Measurements from ENCODE around the gene SH3BP4. TPM values are rescaled to one million over a fixed set of nuclear protein-coding genes. Genes with fewer than 3 reads are reported as not detected.

The SH3BP4 gene
- total RNA-seq, 1 donor from 2014 or later: 1.1 TPM

GRCh38 chr2:234931371-234931770 is 20.4 kb upstream of the SH3BP4 start:
- no peaks in the 10 kb centered on the region for H3K27me3 Mint-ChIP-seq
- H3K36me3 Mint-ChIP-seq (ENCODE audit: low read depth): no peaks in the 10 kb centered on the region
- CTCF ChIA-PET: no interaction called here
- TF ChIP-seq, protein P1, sequence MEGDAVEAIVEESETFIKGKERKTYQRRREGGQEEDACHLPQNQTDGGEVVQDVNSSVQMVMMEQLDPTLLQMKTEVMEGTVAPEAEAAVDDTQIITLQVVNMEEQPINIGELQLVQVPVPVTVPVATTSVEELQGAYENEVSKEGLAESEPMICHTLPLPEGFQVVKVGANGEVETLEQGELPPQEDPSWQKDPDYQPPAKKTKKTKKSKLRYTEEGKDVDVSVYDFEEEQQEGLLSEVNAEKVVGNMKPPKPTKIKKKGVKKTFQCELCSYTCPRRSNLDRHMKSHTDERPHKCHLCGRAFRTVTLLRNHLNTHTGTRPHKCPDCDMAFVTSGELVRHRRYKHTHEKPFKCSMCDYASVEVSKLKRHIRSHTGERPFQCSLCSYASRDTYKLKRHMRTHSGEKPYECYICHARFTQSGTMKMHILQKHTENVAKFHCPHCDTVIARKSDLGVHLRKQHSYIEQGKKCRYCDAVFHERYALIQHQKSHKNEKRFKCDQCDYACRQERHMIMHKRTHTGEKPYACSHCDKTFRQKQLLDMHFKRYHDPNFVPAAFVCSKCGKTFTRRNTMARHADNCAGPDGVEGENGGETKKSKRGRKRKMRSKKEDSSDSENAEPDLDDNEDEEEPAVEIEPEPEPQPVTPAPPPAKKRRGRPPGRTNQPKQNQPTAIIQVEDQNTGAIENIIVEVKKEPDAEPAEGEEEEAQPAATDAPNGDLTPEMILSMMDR (IDR thresholded peaks at IDR 0.05): no peak
- POLR2A ChIA-PET: no interaction called here
- ATAC-seq (ENCODE audit: low read depth) (no peak), DNase-seq (no peak)
- H3K4me3 Mint-ChIP-seq: no peak overlapping the region
- intact Hi-C loops (cut with micrococcal nuclease): no loop called here
- no peaks in the 10 kb centered on the region for H3K9me3 Mint-ChIP-seq
- H3K4me1 Mint-ChIP-seq: no peaks in the 10 kb centered on the region
- H3K27ac Mint-ChIP-seq: no peak overlapping the region

DNA sequence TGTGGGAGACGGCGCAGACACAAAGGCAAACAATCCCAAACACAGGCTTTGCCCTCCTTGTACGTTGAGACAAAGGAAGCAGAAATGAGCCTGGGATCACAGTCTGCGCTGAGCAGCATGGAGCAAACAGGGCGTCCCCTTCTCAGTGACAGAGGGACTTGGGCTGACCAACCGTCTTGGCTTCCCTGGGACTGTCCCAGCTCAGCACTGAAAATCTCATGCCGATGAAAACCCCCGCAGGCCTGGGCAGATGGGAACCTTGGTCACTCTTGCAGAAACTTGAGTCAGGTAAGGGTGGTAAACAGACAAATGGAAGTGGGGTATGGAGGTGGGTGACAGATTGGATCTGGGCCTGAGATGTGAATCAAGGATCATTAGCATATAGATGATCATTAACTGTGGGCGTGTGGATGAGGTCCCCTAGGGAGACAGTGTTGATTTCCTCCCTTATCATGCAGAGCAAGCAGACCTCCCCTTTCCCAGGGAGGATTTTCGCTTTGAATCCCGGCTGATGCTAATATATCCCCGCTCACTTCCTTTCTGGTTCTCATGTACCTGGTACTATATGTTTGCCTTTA is 19.1 kb upstream of the SH3BP4 start:
- no peak overlapping the region for H3K4me3 Mint-ChIP-seq
- H3K36me3 Mint-ChIP-seq (ENCODE audit: low read depth): no peaks in the 10 kb centered on the region
- H3K27me3 Mint-ChIP-seq: no peaks in the 10 kb centered on the region
- ChIA-PET CTCF (no interaction called here), POLR2A (interaction anchor here (0.7 kb wide), 1 partner anchor 423 kb away, joined by 7 read pairs; no protein-coding TSS in a partner anchor)
- TF ChIP-seq, protein P1 (IDR thresholded peaks at IDR 0.05): no peak
- intact Hi-C loops (cut with micrococcal nuclease): no loop called here
- ATAC-seq (ENCODE audit: low read depth): no peak
- H3K27ac Mint-ChIP-seq: no peak overlapping the region
- H3K9me3 Mint-ChIP-seq: no peaks in the 10 kb centered on the region
- H3K4me1 Mint-ChIP-seq: no peaks in the 10 kb centered on the region
- no peak for DNase-seq

DNA sequence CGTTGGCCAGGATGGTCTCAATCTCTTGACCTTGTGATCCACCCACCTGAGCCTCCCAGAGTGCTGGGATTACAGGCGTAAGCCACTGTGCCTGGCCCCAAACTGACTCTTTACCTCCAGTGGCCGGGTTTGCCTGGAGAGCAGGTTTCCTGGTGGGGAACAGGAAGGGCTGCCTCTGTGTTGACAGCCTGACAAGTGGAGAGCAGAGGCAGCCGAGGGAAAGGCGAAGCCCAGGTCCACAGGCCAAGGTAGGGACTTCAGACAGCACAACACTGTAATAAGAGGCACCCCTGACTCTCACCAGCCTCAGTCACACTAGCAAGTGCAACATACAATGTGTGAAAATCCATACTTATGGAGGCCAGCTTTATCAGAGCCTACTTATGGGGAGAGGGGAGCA is 16.5 kb upstream of the SH3BP4 start:
- intact Hi-C loops (cut with micrococcal nuclease): no loop called here
- ATAC-seq (ENCODE audit: low read depth): no peak

DNA sequence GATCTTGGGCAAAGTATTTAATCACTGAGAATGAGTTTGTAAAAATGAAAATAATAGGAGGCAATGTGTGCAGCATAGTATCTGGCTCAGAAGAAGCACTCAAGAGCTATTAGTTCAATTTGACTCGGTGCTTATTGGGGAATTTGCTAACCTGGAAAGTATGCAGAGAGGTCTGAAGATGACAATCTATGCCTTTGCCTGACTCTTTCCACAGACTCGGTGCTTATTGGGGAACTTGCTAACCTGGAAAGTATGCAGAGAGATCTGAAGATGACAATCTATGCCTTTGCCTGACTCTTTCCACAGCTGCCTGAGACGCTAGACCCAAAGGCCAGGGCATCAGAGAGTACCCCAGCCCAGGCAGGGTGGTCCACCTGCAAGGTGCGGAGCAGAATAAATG is 12.2 kb upstream of the SH3BP4 start:
- no peak for ATAC-seq (ENCODE audit: low read depth)
- Mint-ChIP-seq H3K4me1 (no peaks in the 10 kb centered on the region), H3K4me3 (no peak overlapping the region), H3K27me3 (peaks cover 7% of the 10 kb centered on the region), H3K36me3 (ENCODE audit: low read depth) (no peaks in the 10 kb centered on the region), H3K27ac (no peak overlapping the region), H3K9me3 (peaks cover 6% of the 10 kb centered on the region)
- intact Hi-C loops (cut with micrococcal nuclease): no loop called here
- ChIA-PET POLR2A (no interaction called here), CTCF (no interaction called here)
- no peak for DNase-seq
- TF ChIP-seq, protein P1 (IDR thresholded peaks at IDR 0.05): no peak

More for the DNA sequence above, 16.5 kb upstream of the SH3BP4 start:
- DNase-seq: no peak
- TF ChIP-seq, protein P1 (IDR thresholded peaks at IDR 0.05): no peak
- no peaks in the 10 kb centered on the region for H3K36me3 Mint-ChIP-seq (ENCODE audit: low read depth)
- POLR2A ChIA-PET: no interaction called here
- H3K27ac Mint-ChIP-seq: no peak overlapping the region
- no peaks in the 10 kb centered on the region for H3K9me3 Mint-ChIP-seq
- CTCF ChIA-PET: no interaction called here
- no peak overlapping the region for H3K4me3 Mint-ChIP-seq
- peaks cover 5% of the 10 kb centered on the region for H3K27me3 Mint-ChIP-seq
- H3K4me1 Mint-ChIP-seq: no peaks in the 10 kb centered on the region

DNA sequence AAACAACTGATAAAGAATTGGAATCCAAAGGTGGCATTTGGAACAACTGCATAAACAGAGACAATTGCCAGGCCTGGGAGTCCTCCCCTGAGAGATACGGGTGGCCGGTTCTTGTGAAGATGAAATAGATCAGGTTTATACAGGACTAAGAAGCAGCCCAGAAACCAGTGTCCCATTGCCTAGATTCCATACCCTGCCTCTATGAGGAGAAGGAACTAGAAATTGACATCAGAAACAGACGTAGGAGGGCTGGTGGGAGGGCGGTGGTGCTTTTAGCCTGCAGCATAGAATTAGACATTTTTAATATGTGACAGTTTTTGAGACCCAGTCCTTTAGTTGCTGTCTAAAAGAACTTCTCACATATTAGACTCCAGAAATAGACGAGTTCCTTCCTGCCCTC is 11.8 kb upstream of the SH3BP4 start:
- intact Hi-C loops (cut with micrococcal nuclease): no loop called here
- POLR2A ChIA-PET: no interaction called here
- DNase-seq (no peak), ATAC-seq (ENCODE audit: low read depth) (no peak)
- Mint-ChIP-seq H3K36me3 (ENCODE audit: low read depth) (no peaks in the 10 kb centered on the region), H3K4me3 (no peak overlapping the region), H3K27me3 (peaks cover 7% of the 10 kb centered on the region), H3K27ac (no peak overlapping the region), H3K4me1 (no peaks in the 10 kb centered on the region), H3K9me3 (peaks cover 6% of the 10 kb centered on the region)
- CTCF ChIA-PET: no interaction called here
- TF ChIP-seq, protein P1 (IDR thresholded peaks at IDR 0.05): no peak

Data from activated B cell treated with CpG ODN at 0.5 μM for 24 hours (primary cell).